NCI-H446 (cell line): ENCODE measurements around the gene SSH2.
"Not testable (repeated sequence)": the region's sequence is repeated elsewhere in the genome, so short reads cannot be mapped to it uniquely, and the experiment has no call there.

Source experiments
- DNase-seq, 2 experiments: peaks; one replicate each; lab custom pipeline; 2025; lab: John Stamatoyannopoulos, UW

SSH2 gene

GRCh38 chr17:29874931-29875596, 55.0 kb downstream of the SSH2 start:
- DNase-seq, result no peak

GRCh38 chr17:29874358-29874757, 55.7 kb downstream of the SSH2 start:
- not testable (repeated sequence) for DNase-seq

DNA sequence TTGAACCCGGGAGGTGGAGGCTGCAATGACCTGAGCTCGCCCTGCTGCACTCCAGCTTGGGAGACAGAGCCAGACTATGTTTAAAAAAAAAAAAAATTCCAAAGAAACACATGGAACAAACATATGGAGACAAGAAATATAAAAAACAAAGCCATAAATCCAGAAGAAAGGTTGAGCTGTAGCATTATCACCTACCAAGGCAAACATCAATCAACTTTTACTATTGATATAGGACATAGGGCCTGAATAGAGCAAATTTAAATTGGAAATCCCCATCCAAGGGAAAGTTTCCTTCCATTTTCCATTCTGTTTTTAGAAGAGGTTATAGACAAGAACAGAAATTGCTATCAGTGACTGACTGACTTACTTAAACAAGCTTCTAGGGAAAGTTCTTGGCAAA, 56.6 kb downstream of the SSH2 start:
- no peak for DNase-seq

- no peak for DNase-seq
Measured at GRCh38 chr17:29870836-29871465, 59.1 kb downstream of the SSH2 start.

DNA sequence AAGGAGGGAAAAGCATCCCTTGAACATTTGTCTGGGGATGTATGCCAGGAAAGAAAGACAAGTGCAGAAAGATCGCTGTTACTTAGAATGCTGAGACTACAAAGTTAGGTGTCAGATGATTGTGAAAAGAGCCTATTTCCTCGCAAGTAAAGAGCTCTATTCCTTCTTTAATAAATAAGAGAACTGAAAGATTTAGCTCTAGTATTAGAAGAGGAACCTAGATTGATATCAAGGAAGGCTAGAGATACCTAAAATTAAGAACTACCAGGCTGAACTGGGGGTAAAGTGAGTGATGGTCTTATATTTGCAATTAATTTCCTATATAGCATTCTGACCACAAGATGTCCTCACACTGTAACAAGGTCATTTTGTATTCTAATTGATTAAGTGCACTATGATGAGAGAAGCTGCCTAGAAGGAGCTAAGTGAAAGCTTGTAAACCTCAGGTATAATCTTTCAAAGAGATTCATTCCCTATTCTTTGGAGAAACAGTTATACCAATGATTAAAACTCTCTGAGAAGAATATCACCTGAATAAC, 62.3 kb downstream of the SSH2 start:
- no peak for DNase-seq

DNA sequence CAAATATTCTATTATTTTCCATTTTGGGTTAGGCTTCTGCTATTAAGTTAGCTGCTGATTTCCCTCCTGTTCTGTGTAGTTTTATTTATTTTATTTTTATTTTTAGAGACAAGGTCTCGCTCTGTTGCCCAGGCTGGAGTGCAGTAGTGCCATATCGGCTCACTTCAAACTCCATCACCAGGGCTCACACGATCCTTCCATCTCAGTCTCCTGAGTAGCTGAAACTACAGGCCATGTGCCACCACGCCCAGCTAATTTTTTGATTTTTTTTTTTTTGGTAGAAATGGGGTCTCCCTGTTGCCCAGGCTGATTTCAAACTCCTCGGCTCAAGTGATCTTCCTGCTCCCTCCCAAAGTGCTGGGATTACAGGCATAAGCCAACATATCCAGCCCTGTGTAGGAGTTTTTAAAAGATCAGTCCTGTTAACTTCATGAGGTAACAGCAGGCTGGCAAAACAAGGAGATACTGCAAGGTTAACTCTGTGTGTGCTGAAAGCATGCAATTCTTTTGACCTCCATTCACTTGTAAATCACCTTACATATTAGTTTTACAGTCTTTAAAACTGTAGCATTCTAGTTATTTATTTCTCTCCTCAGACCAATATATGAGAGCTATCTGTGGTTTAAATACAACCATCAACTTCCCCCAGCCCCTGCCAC, 63.2 kb downstream of the SSH2 start:
- no peak for DNase-seq

GRCh38 chr17:29864615-29865014, 65.4 kb downstream of the SSH2 start:
- DNase-seq, result no peak

DNA sequence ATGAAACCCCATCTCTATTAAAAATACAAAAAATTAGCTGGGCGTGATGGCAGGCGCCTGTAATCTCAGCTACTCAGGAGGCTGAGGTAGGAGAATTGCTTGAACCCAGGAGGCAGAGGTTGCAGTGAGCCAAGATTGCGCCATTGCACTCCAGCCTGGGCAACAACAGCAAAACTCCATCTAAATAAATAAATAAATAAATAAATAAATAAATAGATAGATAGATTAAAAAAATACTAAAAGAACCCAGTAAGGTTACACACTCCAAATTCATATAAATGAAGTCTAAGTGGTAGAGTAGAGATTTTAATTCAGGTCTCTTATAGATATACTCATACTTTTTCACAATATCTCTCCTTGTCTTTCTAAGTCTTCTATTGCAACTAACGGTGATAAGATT, 65.9 kb downstream of the SSH2 start:
- DNase-seq, result not testable (repeated sequence)

DNA sequence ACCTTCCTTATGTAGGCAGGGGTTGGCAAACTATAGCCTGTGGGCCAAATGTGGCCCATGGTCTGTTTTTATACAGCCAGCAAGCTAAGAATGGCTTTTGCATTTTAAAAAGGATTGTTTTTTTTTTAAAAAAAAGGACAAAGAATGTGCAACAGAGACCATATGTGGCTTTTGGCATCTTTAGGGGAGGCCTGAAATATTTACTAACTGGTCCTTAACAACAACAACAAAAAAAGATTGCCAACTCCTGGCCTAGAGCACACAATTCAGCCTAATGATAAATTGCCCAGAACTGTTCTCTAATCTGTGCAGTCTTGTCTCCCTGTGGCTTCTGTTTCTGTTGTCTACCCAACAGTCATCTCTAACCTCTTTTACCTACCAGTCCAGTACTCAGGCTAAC, 67.1 kb downstream of the SSH2 start:
- DNase-seq, result no peak

DNA sequence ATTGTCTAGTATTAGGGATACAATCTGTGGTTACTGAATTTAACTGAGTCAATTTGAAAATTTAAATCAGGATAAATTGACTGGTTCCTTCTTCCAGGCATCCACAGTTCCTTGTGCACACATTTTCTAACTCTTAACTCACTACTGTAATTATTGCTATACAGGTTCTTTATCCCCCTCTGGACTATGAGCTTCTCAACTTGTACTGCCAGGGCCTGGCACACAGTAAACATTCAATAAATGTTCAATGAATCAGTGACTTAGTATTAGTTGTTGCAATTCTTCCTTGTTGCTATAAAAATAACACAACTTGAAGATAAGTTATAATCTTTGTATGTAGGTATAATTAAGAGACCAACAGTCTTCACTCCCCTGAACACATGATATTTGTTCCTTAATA, 67.9 kb downstream of the SSH2 start:
- no peak for DNase-seq

DNA sequence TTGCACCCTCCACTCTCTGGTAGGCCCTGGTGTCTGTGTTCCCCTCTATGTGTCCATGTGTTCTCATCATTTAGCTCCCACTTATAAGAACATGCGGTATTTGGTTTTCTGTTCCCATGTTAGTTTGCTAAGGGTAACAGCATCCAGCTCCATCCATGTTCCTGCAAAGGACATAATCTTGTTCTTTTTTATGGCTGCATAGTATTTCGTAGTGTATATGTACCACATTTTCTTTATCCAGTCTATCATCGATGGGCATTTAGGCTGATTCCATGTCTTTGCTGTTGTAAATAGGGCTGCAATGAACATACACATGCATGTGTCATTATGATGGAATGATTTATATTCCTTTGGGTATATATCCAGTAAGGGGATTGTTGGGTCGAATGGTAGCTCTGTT, 70.6 kb downstream of the SSH2 start:
- DNase-seq, result not testable (repeated sequence)

GRCh38 chr17:29857823-29858222, 72.2 kb downstream of the SSH2 start:
- no peak for DNase-seq

- DNase-seq, result not testable (repeated sequence)
Measured at GRCh38 chr17:29857105-29857504, 72.9 kb downstream of the SSH2 start.

GRCh38 chr17:29855686-29856085, 74.3 kb downstream of the SSH2 start:
- no peak for DNase-seq

DNA sequence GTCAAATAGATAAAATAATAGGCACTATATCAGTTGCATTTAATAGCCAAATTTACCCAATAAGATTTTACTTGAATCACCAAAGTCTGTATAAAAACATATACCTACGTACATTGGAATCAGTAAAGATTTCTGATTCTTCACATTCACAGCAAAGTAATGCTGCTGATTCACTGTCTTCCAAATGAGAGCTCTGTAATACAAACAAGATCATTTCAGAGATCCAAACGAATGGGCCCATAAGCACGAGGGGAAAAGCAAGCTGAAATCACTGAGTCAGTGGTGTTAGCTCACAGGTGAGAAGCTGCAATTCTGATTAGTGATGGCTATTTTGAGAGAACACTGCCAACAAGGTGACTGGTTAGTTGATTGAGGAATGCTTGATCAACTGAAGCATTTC, 81.3 kb downstream of the SSH2 start:
- no peak for DNase-seq

DNA sequence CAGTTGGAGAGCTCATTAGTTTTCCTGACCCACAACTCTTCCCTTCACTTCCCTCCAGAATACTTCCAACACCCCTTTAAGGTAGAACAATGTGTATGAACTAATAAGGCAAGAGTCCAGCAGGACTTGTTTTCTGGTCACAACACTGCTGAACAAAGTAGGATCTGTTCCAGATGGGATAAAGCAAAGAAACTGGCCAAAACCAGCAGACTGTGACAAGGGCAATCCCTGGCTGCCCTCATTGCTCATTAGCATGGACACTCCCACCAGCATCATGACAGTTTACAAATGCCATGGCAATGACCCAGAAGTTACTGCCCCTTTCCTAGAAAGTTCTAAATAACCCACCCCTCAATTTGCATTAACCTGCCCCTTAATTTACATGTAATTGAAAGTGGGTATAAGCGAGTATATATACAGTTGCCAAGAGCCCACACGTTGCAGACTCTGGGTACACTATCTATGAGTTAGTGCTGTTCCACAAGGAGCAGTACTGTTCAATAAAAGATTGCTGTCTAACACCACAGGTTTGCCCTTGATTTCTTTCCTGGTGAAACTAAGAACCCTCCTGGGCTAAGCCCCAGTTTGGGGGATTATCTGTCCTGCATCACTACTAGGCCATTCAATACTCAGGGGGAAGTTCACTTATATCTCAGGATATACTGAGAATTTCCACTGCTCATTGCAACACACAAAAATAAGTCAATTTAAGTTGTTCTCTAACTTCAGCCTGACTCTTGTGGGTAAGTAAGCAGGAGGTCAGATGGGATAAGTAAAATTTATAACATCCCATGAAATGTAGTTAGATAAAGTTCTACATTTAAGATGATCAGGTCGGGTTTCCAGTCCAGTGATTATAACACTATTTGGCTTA, 82.3 kb downstream of the SSH2 start:
- DNase-seq, result no peak

GRCh38 chr17:29847118-29847517, 82.9 kb downstream of the SSH2 start:
- no peak for DNase-seq

DNA sequence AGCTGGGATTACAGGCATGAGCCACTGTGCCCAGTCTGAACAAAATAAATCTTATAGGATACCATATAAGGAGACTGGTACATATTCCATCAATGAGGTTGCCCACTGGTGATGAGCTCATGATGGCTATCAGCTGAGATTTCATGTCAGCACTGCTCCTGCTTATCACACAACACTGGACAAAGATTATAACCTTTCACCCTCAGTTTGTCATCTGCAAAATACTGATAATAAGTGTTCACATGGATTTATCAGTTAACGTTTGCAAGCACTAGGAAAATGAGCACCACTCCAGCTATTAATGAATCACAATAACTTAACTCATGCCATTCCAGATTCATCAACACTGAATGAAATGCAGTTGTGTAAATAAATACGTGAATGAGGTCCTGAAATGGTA, 83.7 kb downstream of the SSH2 start:
- no peak for DNase-seq

DNA sequence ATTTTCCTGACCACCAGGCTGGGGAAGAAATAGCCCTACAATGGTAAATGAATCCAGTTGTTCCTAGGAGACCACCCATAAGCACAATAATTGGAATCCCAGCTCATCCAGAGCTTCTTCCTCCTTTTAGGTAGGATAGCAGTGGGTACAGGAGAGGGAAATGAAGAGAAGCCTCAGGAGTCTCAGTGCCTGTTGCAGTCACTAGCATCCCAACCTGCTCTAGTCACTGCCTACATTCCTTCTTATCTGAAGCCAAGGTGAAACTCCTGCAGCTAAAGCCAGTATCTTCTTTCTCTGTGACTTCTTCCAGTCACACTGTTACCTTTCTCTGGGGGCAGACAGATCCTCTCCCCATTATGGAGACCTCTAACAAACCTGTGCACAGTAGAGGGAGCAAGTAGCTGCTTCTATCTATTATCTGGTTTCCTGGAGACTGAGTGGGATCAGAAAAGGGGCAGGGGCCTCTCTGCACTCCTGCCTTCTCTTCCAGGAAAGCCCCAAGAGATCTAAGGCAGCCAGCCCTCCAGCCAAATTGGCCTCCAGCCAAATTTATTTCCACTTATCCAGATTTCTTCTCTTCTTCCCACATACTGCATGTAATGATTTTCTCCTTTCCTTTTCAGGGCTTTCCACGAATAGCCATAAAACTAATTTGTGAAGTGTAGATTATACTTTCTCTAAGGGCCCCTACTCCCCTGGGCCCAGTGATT, 85.5 kb downstream of the SSH2 start:
- DNase-seq, result peak; percentile 5 to 55

DNA sequence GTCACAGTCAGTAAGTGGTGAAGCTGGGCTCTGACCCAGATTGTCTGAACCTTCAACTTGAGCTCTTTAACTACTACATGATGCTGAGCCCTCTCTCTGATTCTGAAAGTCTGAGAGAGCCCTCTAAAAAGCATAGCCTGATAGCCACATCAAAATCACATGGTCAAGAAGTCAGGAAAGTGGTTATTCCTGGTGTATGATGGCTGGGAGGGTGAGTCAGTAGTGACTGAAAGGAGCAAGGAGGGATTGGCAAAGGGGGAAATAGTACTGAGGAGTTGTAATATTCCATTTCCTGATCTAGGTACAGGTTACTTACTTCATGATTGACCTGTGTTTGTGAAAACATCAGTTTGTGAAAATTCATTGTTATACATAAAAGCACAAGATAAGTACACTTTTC, 89.1 kb downstream of the SSH2 start:
- no peak for DNase-seq

- no peak for DNase-seq
Measured at GRCh38 chr17:29839656-29840055, 90.4 kb downstream of the SSH2 start.

- peak in 1 of 2 experiments; percentile 40 for DNase-seq
Measured at GRCh38 chr17:29838961-29839360, 91.1 kb downstream of the SSH2 start.
